Right renal cortex interstitium (tissue), 3 donors: ENCODE data around the gene SEC61A1. TPM values are rescaled to one million over a fixed set of nuclear protein-coding genes. Genes with fewer than 3 reads are reported as not detected.
A peak's percentile ranks its signal among the peaks of the same experiment; 100 is the strongest.

Experiments
- DNase-seq, 3 donors: peaks; one replicate each; pipeline ENCODE4 v3.0.0-alpha.2; 2013; ENCODE audit warnings: low read depth in 3 of 3, low spot score in 2 of 3
- polyA plus RNA-seq, 3 donors: library from polyadenylated mRNA; unstranded; fragments of 120-200 nt; gene quantifications; one replicate each; pipeline ENCODE4 v1.2.1, GENCODE V29; 2013; ENCODE audit not compliant: insufficient read length in 3 of 3

SEC61A1 gene
- polyA plus RNA-seq, result 100 to 1,000 TPM; 169 to 176 (median 173) TPM

GRCh38 chr3:128051837-128052594 lies at the start of gene SEC61A1:
Gene SEC61A1, plus strand, starts transcription at chr3:128052437. Its CDS starts 116 bp downstream, at chr3:128052553.
- DNase-seq, result peak; percentile 62 to 87 (median 81)

DNA sequence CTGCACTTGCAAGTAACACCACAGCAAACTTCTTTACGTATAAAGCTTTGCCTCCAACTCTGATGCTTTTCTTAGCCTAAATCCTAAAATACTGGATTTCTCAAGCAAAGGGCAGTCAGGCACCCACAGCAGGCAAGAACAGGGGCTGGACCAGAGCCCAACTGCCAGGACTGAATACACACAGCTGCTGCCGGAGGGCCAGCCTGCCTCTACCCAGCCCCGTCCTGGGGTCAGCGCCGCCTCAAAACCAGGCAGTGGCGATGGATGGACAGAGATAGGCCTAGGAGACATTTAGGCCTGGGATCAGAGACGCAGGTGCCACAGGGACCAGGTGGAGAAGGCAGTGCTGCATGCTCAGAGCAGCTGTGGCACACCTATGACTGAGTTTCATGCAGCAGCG lies 47.6 kb upstream of the SEC61A1 start:
- DNase-seq, result no peak

- DNase-seq, result no peak
Observed at GRCh38 chr3:128006061-128007032, 45.9 kb upstream of the SEC61A1 start.

GRCh38 chr3:128007033-128007424 lies 45.2 kb upstream of the SEC61A1 start:
- DNase-seq, result no peak

GRCh38 chr3:128009952-128010846 lies 42.0 kb upstream of the SEC61A1 start:
- no peak for DNase-seq

- peak; percentile 38 to 63 (median 41) for DNase-seq
Observed at GRCh38 chr3:128011140-128011539, 41.1 kb upstream of the SEC61A1 start.

GRCh38 chr3:128012050-128012449 lies 40.2 kb upstream of the SEC61A1 start:
- no peak for DNase-seq

GRCh38 chr3:128014548-128014947 lies 37.7 kb upstream of the SEC61A1 start:
- no peak for DNase-seq

DNA sequence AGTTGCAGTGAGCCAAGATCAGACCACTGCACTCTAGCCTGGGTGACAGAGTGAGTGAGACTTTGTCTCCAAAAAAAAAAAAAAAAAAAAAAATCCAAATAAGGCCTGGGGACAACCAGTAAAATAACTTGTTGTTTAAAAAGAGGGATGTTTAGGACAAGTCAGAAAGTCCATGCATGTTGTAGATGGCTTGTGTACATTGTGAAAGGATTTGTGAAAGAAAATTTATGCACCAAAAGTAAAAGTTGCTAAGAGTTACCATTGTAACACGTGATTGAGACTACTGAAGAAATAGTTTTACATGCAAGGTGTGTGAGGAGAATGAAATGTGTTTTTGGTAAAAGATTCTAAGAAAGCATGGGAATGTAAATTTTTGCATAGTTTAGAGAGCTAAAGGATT lies 35.7 kb upstream of the SEC61A1 start:
- no peak for DNase-seq

GRCh38 chr3:128021768-128022372 lies 30.4 kb upstream of the SEC61A1 start:
- no peak for DNase-seq

- DNase-seq, result no peak
Observed at GRCh38 chr3:128033102-128033501, 19.1 kb upstream of the SEC61A1 start.

DNA sequence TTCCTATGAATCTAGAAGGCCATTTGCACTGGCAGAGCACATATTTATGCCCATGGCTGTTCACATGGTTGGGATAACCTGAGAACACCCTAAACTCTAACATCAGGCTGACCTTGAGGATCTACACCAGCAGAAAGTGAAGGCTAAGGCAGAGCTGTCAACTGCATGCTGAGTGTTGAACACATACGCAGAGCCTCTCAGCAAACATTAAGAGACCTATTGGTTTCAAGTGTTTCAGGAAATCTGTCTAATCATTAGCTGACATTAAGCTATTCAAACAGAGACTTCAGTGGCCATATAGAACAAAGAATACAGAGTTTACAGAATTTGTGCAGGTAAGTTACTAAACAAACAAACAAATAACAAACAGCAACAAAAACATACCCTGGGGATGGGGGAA lies 16.1 kb upstream of the SEC61A1 start:
- no peak for DNase-seq

DNA sequence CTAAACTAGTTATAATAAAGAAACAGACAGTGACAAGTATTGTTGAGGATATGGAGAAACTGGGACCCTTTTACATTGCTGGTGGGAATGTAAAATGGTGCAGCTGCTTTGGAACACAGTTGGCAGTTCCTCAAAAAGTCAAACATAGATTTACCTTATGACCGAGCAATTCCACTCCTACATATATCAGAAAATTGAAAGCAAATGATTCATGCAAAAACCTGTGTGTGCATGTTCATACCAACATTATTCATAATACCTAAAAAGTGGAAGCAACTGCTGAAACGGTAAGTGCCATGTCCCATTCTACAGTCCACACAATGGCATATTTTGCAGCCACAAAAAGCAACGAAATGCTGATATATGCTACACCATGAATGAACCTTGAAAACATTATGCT lies 12.2 kb upstream of the SEC61A1 start:
- DNase-seq, result no peak

- DNase-seq, result no peak
Observed at GRCh38 chr3:128040660-128041059, 11.6 kb upstream of the SEC61A1 start.

GRCh38 chr3:128041344-128041743 lies 10.9 kb upstream of the SEC61A1 start:
- DNase-seq, result no peak

- DNase-seq, result no peak
Observed at GRCh38 chr3:128050597-128050996, 1.6 kb upstream of the SEC61A1 start.

DNA sequence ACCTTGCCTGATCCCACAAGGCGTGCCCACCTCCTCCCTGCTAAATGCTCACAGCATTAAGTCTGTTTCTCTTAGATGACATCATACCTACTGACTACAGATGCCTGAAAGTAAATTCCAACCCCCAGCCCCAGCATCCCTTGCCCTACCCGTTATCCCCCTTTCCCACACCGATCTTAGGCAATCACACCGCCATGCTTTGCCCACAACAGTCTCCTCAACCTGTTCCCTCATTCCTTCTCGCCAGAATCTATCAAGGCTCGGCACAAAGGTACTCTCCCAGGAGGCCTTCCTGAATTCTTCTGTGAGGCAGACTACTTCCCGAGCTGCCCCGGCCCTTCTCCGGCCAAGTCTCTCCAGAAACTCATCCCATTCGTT lies 789 bp upstream of the SEC61A1 start:
- no peak for DNase-seq

DNA sequence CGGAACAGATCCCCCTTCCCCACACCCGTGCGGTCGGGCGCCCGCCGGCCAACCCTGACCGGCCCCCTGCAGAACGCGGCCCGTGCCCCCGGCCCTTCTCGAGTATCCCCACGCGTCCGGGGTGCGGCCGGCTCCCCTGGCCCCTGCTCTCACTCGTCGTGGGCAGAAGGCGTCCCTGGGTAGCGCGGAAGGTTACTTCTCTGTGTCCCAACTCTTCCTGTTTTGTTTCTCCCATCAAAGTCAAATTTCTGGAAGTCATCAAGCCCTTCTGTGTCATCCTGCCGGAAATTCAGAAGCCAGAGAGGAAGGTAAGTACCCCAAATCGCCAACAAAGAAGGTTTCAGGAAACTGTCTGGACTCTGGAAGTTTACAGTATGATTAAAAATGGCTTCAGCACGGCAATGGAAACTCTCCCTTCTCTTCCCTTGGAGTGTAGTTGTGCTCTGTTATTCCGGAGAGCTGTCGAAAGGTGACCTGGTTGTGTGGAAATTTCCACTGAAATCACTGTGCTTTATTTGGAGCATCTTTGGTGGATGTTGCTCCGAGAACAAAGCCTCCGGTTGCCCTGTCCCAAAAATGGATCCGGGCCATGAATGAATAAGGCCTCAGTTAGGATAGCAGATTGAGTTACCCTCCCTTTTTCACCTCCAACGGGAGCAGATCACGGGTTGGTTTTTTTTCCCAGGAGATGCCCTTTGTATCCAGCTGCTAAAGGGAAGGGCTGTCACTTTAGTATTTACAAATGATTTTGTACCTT lies 536 bp downstream of the SEC61A1 start:
- no peak for DNase-seq

- no peak for DNase-seq
Observed at GRCh38 chr3:128053614-128054013, 1.4 kb downstream of the SEC61A1 start.
